Stimulated activated CD8-positive, alpha-beta memory T cell treated with anti-CD3 and anti-CD28 coated beads, Interleukin-15, amount 100 ng/mL, for 1 hour (primary cell): Measurements from ENCODE around the gene MSRB2.
"Not testable (repeated sequence)": the region's sequence is repeated elsewhere in the genome, so short reads cannot be mapped to it uniquely, and the experiment has no call there.

Experiments
- DNase-seq: peaks from one replicate; pipeline ENCODE4 v3.0.0-alpha.2; 2020; ENCODE audit warnings: low read depth

Gene MSRB2

DNA sequence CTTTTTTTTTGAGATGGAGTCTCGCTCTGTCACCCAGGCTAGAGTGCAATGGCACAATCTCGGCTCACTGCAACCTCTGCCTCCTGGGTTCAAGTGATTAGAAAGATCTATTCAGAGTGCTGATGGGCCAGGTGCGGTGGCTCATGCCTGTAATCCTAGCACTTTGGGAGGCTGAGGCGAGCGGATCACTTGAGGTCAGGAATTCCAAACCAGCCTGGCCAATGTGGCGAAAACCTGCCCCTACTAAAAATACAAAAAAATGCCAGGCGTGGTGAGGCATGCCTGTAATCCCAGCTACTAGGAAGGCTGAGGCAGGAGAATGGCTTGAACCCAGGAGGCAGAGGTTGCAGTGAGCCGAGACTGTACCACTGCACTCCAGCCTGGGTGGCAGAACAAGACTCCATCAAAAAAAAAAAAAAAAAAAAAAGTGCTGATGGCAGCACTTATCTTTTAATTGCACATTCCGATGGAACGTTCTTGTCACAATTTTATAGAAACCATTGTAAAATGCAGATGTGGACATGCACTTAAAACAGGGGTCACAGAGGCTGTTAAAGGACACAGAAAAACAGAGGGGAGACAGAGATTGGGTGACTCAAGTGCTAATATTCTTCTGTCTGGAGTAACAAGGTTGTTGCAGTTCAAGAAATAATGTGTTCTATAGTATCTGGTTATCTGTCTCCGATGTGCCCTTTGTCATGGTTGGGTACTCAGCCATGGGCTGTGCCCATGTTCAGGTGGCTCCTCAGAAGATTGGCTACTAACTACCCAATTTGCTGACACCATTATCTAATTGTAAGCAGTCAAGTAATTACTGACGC, 25.1 kb upstream of the MSRB2 start:
- DNase-seq = not testable (repeated sequence)

DNA sequence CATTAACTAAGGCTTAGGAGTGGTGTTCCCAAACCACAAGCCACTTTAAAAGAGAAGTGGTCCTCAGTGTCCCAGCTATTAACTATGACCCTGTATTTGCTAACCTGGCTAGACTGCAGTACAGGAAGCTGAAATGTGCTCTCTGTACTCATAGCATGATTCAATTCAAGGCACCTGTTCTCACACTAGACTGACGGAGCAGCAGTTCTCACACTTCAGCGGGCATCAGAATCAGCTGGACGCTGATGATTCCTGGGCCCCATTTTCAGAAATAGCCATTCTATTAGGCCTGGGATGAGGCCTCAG, 24.5 kb upstream of the MSRB2 start:
- no peak for DNase-seq

DNA sequence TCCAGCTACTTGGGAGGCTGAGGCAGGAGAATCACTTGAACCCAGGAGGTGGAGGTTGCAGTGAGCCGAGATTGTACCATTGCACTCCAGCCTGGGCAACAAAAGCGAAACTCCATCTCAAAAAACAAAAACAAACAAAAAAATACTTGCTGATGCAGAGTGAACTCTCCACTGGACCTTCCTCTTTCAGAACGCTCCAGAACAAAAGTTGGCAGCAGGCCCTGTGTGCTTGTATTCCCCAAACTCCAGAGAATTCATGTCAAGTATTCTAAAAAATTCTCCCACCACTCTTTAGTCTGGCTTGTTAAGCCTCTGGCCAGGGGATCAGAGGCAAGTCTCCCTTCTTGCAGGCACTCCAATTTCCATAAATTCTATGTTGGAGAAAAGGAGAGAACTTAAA, 22.8 kb upstream of the MSRB2 start:
- not testable (repeated sequence) for DNase-seq

DNA sequence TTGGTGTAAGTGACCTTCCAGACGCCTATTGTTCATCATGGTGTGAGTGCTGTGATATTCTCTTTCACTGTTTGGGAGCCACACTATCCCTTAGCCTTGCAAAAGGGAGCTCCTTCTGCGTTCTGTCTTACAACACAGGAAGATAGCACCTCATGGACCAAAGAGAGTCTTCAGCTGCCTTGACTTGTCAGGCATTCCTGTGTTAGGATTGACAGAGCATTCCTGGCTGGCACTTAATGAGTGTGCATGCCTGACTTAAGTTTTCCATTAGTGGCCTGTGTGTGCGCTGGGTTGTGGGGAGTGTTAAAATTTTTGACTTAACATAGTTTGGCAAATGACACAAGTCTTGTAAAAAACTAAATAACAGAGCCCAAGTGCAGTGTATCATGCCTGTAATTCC, 21.9 kb upstream of the MSRB2 start:
- DNase-seq = no peak

DNA sequence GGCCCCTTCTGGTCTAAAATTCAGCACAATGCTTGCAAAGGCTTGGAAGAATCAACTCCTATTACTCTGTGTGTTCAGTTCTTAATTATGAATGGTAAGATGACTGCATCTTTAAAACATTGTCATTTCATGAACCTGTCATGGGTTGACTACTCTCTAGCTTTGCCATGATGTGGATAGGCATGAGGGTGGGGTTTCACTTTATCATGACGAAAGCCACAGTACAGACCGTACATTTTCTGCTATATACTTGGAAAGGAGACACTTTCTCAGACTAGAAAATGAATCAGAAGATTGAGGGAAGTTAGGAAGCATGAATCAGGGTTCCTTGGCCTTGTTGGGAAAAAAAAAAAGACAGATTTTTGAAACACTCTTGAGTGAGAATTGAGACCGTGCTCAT, 19.7 kb upstream of the MSRB2 start:
- no peak for DNase-seq

DNA sequence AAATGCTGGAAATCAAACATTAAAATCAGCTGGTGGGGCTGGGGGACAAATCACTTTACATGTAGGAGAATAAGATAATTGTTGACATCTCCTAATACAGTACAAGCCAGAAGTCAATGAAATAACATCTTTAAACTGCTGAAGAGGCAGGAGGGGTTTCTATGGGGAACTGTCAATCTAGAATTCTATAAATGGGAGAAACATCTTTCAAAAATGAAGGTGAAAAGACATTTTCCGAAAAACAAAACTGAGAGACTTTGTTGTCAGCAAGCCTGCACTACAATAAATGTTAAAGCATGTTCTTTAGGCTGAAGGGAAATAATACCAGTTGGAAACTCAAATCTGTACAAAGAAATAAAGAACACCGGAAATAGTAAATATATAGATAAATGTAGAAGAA, 17.3 kb upstream of the MSRB2 start:
- no peak for DNase-seq

DNA sequence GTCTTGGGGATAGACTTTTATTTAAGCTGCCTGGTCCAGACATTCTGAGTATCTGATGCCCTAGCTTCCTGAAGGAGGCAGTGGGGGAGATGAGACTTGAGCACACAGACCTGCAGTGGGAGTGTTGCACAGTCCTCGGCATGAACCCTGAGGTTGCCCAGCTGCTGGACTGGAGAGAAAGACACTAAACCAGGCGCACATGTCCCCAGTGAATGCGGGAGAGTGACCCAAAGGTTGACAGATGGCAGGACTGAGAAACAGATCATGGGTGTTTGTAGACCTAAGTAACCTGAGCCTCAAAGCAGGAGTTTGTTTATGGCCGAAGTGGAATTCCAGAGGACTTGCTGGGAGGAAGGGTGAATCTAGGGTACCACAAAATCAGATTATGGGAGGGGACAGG, 15.7 kb upstream of the MSRB2 start:
- DNase-seq = no peak

DNA sequence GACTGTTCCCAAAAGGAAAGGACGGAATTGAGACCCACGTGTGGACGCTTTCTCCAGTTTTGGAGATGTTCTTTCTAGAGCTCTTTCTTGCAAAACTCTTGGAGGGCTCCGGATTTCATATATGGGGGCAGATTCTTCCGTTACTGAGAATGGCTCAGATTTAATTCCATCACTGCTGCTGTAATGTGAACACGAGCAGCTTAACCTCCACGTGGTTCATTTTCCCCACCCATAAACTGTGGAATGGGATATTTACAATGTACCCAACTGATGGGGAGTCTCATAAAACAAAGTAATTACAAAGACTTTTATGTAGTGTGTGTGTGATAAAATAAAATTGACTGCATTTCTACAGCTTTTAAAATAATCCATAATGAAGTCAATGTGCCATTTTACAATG, 15.1 kb upstream of the MSRB2 start:
- DNase-seq = no peak

DNA sequence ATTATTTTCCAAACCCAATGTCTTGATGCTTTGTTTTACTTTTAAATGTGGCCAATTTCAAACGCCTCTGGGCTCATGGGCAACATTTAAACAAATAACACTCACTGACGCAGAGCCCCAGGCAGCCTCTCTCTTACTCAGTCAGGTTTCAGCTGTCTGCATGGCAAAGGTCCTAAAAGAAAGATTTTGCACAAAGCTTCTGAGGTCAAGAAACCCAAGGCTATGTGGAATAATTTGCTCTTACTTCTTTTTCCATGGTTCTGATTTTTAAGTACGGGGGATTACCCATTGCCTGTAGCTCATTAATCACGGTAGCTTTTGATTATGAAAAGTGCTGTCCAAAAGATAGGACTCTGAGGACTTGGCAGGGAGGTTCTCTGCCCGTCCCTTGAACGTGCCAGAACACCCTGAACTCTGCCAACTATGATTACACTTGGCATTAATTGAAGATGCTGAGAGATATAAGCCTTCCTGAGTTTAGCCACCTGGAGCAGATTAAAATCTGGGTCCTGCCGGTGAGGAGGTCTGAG, 14.1 kb upstream of the MSRB2 start:
- DNase-seq = no peak

DNA sequence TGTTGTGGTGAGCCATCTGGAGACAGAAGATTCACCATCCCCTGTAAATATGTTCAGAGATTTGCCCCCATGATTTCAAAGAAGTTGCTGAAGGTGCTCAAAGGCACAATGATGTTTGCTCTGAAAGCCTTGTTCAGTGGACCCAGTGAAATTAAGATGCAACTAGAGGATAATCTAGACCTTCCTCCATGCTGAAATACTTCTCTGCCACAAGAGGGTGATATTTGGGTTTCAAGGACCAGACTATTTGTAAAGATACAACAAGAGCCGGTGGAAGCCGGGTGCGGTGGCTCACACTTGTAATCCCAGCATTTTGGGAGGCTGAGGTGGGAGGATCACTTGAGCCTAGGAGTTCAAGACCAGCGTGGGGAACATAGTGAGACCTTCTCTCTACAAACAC, 13.5 kb upstream of the MSRB2 start:
- no peak for DNase-seq

DNA sequence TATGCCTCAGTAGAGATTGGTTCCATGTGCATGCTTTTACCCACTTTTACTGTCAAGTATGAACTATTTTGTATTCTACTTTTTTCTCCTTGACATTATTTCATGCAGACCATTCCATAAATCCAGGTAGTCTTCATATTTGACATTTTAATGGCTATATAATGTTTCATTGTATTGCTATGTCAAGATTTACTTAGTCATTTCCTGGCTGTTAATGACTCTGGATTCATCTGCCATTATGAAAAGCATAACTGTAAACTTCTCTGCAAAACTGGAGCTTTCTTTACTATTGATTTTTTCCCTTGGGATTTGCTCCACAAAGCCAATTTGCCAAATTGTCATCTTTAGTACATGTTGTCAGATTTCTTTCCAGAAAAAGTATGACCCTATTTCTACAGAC, 6.8 kb upstream of the MSRB2 start:
- no peak for DNase-seq

DNA sequence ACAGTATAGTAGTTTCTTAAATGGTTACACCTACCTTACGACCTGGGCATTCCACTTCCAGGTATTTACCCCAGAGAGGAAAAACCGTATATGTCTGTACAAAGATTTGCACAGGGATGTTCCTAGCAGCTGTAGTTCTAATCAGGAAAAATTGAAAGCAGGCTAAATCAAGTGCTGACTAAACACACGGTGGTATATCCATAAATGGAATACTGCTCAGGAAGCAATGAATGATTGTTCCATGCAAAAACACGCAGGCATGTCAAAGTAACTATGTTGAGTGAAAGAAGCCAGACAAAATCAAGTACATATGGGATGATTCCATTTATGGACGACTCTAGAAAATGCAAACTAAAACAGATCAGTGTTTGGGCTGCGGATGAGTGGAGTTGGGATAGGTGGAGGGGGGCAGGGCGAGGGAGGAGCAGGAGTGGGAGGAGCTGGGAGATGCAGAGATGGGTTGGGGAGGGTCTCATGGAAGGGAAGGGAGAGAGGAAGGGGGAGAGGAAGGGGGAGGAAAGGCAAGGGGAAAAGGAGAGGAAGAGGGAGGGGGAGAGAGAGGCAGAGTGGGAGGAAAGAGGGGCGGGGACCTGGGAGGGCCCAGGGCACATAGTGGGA, 484 bp upstream of the MSRB2 start:
- no peak for DNase-seq

DNA sequence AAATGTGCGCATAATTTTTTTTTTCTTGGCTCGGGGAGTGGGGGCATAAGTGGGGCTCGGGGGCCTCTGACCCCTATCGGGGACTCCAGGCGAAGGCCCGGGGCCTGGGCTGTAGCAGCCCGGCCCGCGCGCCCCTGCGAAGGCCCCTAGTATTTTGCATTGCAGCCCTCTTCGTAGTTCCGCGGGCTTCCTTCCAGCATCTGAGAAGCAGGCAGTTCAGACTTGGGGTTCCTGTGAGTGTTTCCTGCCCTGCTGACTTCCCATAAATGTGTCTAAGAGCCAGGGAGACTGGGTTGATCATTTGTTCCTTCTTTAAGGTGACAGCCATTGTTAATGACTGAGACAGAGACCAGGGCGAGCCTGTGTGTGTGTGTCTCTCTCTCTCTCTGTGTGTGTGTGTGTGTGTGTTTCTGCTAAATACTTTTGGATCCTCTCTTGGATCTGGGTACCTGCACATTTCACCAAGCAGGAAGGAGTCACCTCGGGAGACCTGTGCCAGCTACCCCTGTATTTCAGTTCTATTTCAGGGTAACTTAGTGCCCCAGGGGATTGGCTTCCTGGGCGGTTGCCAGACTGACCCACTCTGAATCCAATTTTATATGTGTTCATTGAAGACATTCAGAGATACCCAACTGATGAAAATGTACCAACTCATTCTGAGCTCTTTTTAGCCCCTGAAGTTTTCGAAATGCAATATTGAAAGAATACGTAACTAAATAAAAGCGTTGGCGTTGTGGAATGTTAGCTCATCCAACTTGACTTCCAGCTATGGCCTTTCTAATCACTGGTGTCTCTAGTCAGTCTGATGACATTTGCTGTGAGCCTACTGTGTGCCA, 805 bp downstream of the MSRB2 start:
- DNase-seq = no peak

DNA sequence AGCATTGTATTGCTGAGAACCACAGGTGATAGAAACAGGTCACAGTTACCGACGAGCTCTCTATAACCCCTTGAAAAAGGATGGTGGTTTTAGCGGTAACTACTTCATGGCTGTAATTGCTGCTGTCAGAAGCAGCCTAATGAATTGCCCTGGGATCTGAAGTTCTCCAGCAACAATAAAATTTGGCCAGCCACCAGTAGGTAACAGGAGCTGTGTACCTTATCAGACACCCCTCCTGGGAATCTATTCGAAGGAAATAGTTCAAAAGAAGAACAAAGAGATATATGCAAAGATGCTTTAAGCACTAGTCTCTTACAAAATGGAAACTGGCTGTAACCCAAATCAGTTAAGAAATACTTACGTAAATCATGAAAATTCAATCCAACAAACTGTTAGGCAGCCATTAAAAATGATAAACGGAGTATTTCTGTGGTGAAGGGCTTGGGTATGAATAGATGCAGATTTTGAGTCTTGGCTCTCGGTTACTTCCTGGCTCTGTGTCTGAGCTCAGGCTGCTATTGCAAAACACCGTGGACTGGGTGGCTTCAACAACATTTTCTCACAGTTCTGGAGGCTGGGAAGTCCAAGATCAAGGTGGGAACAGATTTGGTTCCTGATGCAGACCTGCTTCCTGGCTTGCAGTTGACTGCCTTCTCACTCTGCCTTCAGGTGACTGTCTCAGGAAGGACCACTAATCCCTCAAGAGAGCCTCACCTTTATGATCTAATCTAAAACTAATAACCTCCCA, 1.6 kb downstream of the MSRB2 start:
- DNase-seq = no peak

DNA sequence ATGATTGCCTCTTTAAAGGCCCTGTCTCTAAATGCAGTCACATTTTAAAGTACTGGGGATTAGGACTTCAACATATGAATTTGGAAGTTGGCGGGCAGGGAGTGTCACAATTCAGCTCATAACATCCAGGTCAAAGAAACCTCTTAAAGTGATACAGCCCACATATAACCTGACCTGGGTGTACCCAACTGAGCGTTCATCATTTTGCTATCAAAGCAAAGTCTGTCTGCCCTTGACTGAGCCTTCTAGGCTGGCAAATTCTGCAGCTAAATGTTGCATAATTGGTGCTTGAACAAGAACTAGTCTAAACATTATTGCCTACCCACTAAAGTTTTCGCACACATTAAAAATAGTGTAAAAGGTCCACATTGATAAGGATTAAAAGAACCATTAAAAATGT, 3.7 kb downstream of the MSRB2 start:
- DNase-seq = no peak

DNA sequence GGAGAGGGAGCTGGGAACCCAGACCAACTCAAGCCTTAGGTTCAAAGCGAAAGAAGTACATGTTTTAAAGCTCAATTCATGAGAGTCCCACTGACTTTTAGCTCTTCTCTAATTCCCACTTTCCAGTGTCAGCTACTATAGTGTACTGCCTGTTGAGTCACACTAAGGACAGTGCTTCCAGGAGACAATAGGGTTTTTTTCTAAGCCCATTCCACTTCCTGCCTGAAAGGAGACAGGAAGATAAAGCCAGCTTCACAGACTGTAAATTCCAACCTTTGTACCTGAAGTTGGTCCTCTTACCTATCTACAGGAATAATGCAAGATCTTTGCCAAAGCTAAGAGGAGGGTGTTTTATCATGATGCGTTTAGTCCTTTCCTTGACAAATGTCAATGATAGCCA, 4.4 kb downstream of the MSRB2 start:
- no peak for DNase-seq

DNA sequence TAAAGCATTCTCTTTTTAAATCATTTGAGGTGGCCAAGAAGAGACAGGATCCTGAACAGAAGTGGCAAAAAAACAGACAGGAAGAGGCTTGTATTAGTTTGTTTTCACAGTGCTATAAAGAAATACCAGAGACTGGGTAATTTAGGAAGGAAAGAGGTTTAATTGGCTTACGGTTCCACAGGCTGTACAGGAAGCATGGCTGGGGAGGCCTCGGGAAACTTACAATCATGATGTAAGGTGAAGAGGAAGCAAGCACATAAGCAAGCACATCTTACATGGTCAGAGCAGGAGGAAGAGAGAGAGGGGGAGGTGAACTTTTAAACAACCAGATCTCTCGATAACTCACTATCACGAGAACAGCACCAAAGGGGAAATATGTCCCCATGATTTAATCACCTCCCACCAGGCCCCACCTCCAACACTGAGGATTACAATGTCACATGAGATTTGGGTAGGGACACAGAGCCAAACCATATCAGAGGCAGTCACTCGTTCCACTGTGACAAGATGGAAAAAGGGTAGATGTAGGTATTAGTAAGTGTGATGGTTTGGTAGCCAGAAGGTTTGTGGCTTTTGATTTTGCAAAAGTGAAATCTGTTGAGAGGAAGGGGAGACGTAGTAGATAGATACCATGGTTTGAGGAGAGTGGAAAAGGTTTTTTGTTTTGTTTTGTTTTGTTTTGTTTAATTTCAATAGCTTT, 5.1 kb downstream of the MSRB2 start:
- DNase-seq = no peak

DNA sequence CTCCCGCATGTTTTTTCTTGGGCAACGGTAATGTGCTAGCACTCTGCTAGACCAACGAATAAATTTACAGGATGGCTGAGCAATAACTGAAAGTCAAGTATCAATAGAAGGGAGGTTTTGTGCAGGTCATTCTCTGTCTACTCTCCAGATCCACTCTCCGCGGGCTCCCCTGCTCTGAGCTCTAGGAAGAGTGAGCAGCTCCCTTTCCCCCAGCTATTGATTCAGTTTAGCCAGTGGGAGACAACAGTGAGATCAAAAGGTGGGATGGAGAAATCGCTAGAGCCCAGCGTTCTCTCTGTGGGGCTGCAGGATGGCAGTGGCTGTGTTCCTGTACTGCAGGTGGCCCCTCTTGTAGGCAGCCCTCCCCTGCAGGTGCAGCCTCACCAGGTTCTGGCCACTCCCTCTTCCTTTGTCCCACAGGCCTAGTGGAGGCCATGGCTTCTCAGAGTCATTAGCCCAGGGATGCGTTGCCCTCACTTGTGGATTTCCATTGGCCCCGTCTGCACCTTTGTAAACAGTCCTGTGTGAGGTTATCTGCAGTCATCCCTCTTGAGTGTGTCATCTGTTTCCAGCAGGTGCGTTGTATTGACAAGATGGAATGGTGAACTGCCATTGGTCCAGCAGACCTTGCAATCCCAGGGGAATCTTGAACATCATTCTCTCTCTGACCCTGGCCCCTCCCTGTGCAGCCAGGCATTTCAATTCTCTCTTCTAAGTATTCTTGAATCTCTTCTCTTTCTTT, 11.1 kb downstream of the MSRB2 start:
- no peak for DNase-seq

DNA sequence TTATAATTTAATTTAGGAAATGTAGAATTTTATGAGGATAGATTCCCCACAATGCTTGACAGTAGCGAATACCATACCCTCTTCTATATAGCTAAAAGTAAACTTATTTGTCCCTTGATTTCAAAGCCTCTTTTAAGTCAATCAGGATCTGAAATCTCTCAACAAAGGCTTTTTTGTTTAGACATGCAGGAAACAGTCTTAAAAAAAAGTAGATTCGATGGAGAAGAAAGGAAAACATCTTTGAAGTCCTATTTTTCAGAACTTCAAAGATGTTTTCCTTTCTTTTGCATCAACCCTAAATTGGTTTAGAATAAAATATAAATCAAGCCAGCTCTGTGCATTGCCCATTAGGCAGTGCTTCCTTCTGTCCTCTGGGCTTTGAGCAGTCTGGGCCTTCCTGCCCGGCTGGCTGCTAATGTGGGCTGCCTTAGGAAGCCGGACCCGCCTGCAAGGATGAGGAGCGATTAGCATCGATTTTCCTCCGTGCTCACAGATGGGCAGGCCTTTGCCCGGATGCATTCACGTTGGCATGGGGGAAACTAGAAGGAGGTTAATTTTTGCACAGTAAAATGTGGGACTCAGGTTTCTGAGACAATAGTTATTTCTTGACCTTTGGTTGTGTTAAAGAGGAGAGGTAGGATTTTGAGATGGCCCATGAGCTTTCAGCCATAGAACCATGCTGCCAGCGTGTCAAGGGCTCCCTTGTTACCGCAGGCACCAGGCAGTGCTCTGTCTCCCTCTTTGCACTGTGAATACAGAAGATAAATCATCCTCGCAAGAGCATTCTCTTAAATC, 15.5 kb downstream of the MSRB2 start:
- no peak for DNase-seq
